Nephron progenitor cell (in vitro differentiated cells): ENCODE results near the gene SPDYE16.
A peak's percentile ranks its signal among the peaks of the same experiment; 100 is the strongest.
"Not testable (repeated sequence)": the region's sequence is repeated elsewhere in the genome, so short reads cannot be mapped to it uniquely, and the experiment has no call there.

Experiments used
- DNase-seq: peaks from one replicate; pipeline ENCODE4 v3.0.0; 2021
- H3K27ac Mint-ChIP-seq: 2 replicates; pipeline ENCODE4 v1.8.0; 2021; ENCODE audit warnings: mild to moderate bottlenecking, moderate library complexity, mixed read lengths
- H3K27me3 Mint-ChIP-seq: 2 replicates; pipeline ENCODE4 v1.8.0; 2021; ENCODE audit warnings: mild to moderate bottlenecking, low read depth, mixed read lengths; ENCODE audit not compliant: poor library complexity
- H3K36me3 Mint-ChIP-seq: 2 replicates; pipeline ENCODE4 v1.8.0; 2021; ENCODE audit warnings: low read depth, mixed read lengths
- H3K4me1 Mint-ChIP-seq: 2 replicates; pipeline ENCODE4 v1.8.0; 2021; ENCODE audit warnings: mixed read lengths
- H3K4me3 Mint-ChIP-seq: 2 replicates; pipeline ENCODE4 v1.8.0; 2021; ENCODE audit warnings: mild to moderate bottlenecking, moderate library complexity, mixed read lengths
- H3K9me3 Mint-ChIP-seq: 2 replicates; pipeline ENCODE4 v1.8.0; 2021; ENCODE audit warnings: mild to moderate bottlenecking, moderate library complexity, mixed read lengths

Gene SPDYE16

GRCh38 chr7:76567753-76568152, 24.7 kb upstream of the SPDYE16 start:
- Mint-ChIP-seq H3K9me3 (peaks cover 41% of the 10 kb centered on the region), H3K36me3 (peaks cover 58% of the 10 kb centered on the region)
- not testable (repeated sequence) for H3K4me1 Mint-ChIP-seq, H3K4me3 Mint-ChIP-seq, H3K27ac Mint-ChIP-seq, DNase-seq, H3K27me3 Mint-ChIP-seq

GRCh38 chr7:76567311-76567710, 24.2 kb upstream of the SPDYE16 start:
- H3K4me3 Mint-ChIP-seq, H3K4me1 Mint-ChIP-seq, H3K27me3 Mint-ChIP-seq, H3K27ac Mint-ChIP-seq, DNase-seq: not testable (repeated sequence)
- H3K9me3 Mint-ChIP-seq, result peaks cover 46% of the 10 kb centered on the region
- peaks cover 62% of the 10 kb centered on the region for H3K36me3 Mint-ChIP-seq

- not testable (repeated sequence) for H3K4me3 Mint-ChIP-seq, H3K27ac Mint-ChIP-seq, DNase-seq, H3K4me1 Mint-ChIP-seq, H3K27me3 Mint-ChIP-seq
- H3K9me3 Mint-ChIP-seq, result peaks cover 51% of the 10 kb centered on the region
- H3K36me3 Mint-ChIP-seq, result peaks cover 67% of the 10 kb centered on the region
Observed at GRCh38 chr7:76565001-76565400, 21.9 kb upstream of the SPDYE16 start.

GRCh38 chr7:76561342-76561741, 18.2 kb upstream of the SPDYE16 start:
- H3K4me1 Mint-ChIP-seq, H3K27me3 Mint-ChIP-seq, DNase-seq, H3K4me3 Mint-ChIP-seq, H3K27ac Mint-ChIP-seq: not testable (repeated sequence)
- peaks cover 37% of the 10 kb centered on the region for H3K9me3 Mint-ChIP-seq
- H3K36me3 Mint-ChIP-seq, result peaks cover 72% of the 10 kb centered on the region

- peaks cover 68% of the 10 kb centered on the region for H3K36me3 Mint-ChIP-seq
- H3K27ac Mint-ChIP-seq, result not testable (repeated sequence)
Observed at GRCh38 chr7:76560157-76560556, 17.1 kb upstream of the SPDYE16 start.

GRCh38 chr7:76559685-76560084, 16.6 kb upstream of the SPDYE16 start:
- H3K27ac Mint-ChIP-seq, result peak overlapping the region; percentile 18
- H3K4me3 Mint-ChIP-seq, result not testable (repeated sequence)

More at GRCh38 chr7:76560157-76560556, 17.1 kb upstream of the SPDYE16 start:
- not testable (repeated sequence) for H3K4me1 Mint-ChIP-seq, H3K27me3 Mint-ChIP-seq, H3K4me3 Mint-ChIP-seq, DNase-seq
- H3K9me3 Mint-ChIP-seq, result peaks cover 29% of the 10 kb centered on the region

GRCh38 chr7:76551992-76552391, 8.9 kb upstream of the SPDYE16 start:
- Mint-ChIP-seq H3K27ac (peak overlapping the region; percentile 58), H3K4me1 (peaks cover 25% of the 10 kb centered on the region), H3K36me3 (peaks cover 30% of the 10 kb centered on the region)
- not testable (repeated sequence) for DNase-seq, H3K4me3 Mint-ChIP-seq, H3K9me3 Mint-ChIP-seq, H3K27me3 Mint-ChIP-seq

More at GRCh38 chr7:76559685-76560084, 16.6 kb upstream of the SPDYE16 start:
- Mint-ChIP-seq H3K36me3 (peaks cover 70% of the 10 kb centered on the region), H3K9me3 (peaks cover 29% of the 10 kb centered on the region)
- H3K27me3 Mint-ChIP-seq, H3K4me1 Mint-ChIP-seq, DNase-seq: not testable (repeated sequence)

- Mint-ChIP-seq H3K4me3 (peak overlapping the region; percentile 92), H3K27ac (peak overlapping the region; percentile 87), H3K36me3 (peaks cover 13% of the 10 kb centered on the region), H3K4me1 (peaks cover 25% of the 10 kb centered on the region)
- H3K9me3 Mint-ChIP-seq, DNase-seq, H3K27me3 Mint-ChIP-seq: not testable (repeated sequence)
Observed at GRCh38 chr7:76549855-76550248, 6.8 kb upstream of the SPDYE16 start.

- H3K27me3 Mint-ChIP-seq, H3K36me3 Mint-ChIP-seq, H3K9me3 Mint-ChIP-seq: not testable (repeated sequence)
- Mint-ChIP-seq H3K27ac (peak overlapping the region; percentile 87), H3K4me3 (peak overlapping the region; percentile 92), H3K4me1 (peaks cover 25% of the 10 kb centered on the region)
- peak; percentile 78 for DNase-seq
Observed at GRCh38 chr7:76549025-76549854, 6.1 kb upstream of the SPDYE16 start.

- H3K4me3 Mint-ChIP-seq, H3K9me3 Mint-ChIP-seq, H3K27ac Mint-ChIP-seq, H3K27me3 Mint-ChIP-seq, H3K4me1 Mint-ChIP-seq, H3K36me3 Mint-ChIP-seq, DNase-seq: not testable (repeated sequence)
Observed at GRCh38 chr7:76531643-76532042, 11.5 kb downstream of the SPDYE16 start.

GRCh38 chr7:76526183-76526582, 16.9 kb downstream of the SPDYE16 start:
- not testable (repeated sequence) for DNase-seq, H3K27ac Mint-ChIP-seq, H3K9me3 Mint-ChIP-seq, H3K4me3 Mint-ChIP-seq, H3K36me3 Mint-ChIP-seq, H3K27me3 Mint-ChIP-seq, H3K4me1 Mint-ChIP-seq

- not testable (repeated sequence) for H3K4me1 Mint-ChIP-seq, H3K36me3 Mint-ChIP-seq, DNase-seq, H3K27me3 Mint-ChIP-seq, H3K9me3 Mint-ChIP-seq, H3K27ac Mint-ChIP-seq, H3K4me3 Mint-ChIP-seq
Observed at GRCh38 chr7:76516932-76517331, 26.2 kb downstream of the SPDYE16 start.
